Left kidney (tissue), 2 donors: ENCODE results near the gene KNDC1. TPM values are rescaled to one million over a fixed set of nuclear protein-coding genes. Genes with fewer than 3 reads are reported as not detected.

Experiments used
- DNase-seq: peaks from one replicate; pipeline ENCODE4 v3.0.0-alpha.2; 2013
- polyA plus RNA-seq: library from polyadenylated mRNA; unstranded; fragments of 120-200 nt; gene quantifications from one replicate; pipeline ENCODE4 v1.2.1, GENCODE V29; 2013; ENCODE audit not compliant: insufficient read length

The KNDC1 gene
- polyA plus RNA-seq, 1 donor = 8.3 TPM

- no peak for DNase-seq
Measured at GRCh38 chr10:133191651-133192050, 31.6 kb downstream of the KNDC1 start.

DNA sequence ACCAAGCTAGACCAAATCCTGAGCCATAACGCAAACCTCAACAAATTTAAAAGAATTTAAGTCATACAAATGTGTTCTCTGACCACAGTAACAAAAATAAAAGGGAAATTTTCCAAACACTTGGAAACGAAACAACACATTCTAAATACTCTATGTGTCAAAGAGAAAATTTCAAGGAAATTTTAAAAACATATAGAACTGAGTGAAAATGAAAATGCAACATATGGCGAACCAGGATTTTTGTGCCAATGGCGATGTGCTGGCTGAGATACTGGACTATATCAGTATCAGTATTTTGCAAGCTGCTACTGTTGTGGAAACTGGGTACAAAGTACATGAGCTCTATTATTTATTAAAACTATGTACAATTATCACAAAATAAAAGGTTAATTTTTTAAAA, 34.1 kb downstream of the KNDC1 start:
- DNase-seq = no peak

- DNase-seq = no peak
Measured at GRCh38 chr10:133195096-133195495, 35.1 kb downstream of the KNDC1 start.

DNA sequence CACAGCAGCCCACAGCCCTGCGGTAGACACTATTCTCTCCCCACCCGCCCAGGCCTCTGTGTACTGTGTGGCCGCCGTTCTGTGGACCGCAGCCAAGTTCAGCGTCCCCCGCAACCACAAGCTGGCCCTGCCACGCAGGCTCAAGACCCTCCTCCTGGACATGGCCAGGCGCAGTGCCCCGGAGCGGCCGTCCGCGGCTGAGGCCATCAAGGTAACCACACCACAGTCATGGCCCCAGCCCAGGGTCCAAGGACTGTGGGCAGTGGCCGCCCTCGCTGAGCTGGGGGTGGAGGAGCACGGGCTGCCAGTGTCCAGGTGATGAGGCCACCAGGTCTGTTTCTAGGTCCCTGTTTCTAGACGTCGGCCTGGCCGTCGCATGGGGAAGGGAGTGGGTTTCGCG, 35.6 kb downstream of the KNDC1 start:
- no peak for DNase-seq

- no peak for DNase-seq
Measured at GRCh38 chr10:133196221-133196915, 36.3 kb downstream of the KNDC1 start.

DNA sequence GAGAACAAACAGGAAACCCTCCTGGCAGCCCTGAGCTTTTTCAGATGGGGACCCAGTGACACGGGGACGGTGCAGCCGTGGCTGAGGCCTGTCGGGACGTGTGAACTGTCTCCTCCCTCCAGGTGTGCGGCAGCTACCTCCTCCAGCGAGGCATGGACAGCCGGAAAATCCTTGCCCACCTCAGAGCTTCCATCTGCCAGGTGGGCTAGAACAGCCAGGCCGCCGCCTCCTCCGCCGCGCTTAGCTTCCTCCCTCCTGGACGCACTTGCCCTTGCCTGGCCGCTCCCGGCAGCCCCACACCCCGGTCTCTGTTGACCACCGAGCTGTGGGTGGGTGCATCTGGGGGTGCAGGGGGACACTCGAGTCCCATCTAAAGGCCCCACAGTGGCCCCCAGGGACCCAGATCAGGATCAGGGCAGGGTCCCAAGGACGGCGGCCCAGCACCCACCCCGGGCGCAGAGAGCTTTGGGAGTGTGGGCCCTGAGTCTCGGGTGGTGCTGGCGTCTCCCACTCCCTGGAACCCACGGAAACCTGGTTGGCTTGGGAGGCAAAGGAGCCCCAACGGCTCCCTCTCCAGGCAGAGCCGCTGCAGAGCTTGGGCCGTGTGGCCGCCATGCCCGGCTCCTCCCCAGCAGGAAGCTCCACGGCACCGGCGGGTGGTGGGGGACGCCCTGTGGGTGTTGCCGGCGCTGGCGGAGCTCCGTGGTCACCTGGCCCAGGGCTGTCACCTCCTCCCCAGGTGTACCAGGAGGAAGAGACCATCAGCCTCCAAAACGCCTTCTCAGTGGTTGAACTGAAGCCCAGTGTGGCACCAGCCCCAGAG, 37.1 kb downstream of the KNDC1 start:
- no peak for DNase-seq

- DNase-seq = no peak
Measured at GRCh38 chr10:133197786-133198185, 37.8 kb downstream of the KNDC1 start.

DNA sequence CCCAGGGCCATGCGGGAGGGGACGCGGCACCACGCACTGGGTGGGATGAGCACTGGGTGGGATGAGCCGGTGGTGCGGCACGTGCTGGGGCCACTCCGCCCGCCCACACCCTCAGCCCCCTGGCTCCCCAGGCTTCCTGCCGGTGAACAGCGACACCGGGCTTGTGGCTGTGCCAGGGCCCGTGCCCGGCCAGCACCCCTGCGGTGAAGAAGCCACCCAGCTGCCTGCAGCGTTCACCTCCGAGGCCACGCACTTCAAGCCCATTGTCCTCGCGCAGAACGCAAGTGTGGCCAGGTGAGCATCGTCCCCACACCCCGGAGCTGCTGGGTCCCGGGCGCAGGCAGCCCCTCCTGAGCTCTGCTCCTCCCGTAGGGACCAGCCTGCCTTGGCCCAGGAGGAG, 38.2 kb downstream of the KNDC1 start:
- no peak for DNase-seq

DNA sequence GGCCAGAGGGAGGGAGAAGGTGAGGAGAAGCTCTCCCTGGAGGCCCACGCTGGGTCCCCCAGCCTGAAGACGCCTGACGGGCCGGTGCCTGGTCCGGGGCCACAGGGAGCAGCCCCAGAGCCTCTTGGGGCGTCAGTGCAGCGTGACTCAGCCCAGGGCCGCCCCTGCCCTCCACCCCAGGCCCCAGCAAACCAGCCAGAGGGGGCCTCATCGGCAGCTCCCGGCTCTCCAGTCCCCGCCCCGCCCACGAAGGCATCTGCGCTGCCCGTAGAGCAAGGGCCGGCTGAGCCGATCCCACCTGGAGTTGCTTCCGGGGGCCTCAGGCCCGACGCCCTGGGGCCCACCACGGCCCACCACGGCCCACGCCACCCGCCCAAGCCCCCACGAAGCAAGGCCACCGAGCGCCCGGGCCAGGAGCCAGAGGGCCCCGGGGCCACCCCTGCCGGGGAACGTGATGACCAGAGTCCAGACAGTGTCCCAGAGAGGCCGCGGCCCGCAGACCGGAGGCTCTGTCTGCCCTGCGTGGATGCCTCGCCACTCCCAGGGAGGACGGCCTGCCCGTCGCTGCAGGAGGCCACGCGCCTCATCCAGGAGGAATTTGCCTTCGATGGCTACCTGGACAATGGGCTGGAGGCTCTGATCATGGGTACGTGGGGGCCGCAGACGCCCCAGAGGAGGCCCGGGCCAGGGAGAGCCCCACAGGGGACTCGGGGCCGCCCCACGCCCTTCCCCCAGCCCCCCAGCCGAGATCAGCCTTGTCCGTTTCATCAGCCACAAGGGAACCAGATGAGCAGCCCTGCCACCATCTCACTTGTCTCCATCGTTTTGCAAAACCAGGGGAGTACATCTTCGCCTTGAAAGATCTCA, 38.8 kb downstream of the KNDC1 start:
- DNase-seq = no peak

- DNase-seq = no peak
Measured at GRCh38 chr10:133199488-133199885, 39.5 kb downstream of the KNDC1 start.

- DNase-seq = no peak
Measured at GRCh38 chr10:133199992-133200611, 40.1 kb downstream of the KNDC1 start.

- no peak for DNase-seq
Measured at GRCh38 chr10:133200621-133201031, 40.6 kb downstream of the KNDC1 start.

DNA sequence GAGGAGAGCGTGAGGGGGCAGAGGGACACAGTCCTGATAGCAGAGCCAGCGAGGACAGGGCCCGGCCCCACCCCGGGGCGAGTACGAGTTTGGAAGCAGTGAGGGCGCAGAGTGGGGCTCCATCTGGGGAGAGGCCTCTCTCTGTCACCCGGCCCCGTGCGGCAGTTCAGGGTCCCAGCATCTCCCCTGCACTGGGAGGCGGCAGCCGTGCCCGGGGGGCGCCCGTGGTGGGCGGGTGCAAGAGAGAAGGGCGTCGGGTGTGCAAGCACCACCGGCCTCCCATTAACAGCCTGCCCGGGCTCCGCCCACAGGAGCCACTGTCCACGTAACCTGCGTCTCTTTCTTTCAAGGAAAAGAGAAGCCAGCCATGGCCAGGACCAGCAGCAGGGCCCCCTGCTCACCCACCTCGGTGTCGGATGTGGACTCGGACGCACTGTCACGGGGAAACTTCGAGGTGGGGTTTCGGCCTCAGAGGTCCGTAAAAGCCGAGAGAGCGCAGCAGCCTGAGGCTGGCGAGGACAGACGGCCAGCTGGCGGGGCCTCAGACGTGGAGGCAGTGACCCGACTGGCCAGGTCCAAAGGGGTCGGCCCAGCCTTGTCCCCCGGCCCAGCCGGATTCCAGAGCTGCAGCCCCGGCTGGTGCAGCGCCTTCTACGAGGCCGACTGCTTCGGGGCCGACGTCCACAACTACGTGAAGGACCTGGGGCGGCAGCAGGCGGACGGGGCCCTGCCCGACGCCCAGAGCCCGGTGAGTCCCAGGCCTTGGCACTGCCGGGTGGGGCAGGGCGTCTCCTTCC, 41.3 kb downstream of the KNDC1 start:
- DNase-seq = no peak

DNA sequence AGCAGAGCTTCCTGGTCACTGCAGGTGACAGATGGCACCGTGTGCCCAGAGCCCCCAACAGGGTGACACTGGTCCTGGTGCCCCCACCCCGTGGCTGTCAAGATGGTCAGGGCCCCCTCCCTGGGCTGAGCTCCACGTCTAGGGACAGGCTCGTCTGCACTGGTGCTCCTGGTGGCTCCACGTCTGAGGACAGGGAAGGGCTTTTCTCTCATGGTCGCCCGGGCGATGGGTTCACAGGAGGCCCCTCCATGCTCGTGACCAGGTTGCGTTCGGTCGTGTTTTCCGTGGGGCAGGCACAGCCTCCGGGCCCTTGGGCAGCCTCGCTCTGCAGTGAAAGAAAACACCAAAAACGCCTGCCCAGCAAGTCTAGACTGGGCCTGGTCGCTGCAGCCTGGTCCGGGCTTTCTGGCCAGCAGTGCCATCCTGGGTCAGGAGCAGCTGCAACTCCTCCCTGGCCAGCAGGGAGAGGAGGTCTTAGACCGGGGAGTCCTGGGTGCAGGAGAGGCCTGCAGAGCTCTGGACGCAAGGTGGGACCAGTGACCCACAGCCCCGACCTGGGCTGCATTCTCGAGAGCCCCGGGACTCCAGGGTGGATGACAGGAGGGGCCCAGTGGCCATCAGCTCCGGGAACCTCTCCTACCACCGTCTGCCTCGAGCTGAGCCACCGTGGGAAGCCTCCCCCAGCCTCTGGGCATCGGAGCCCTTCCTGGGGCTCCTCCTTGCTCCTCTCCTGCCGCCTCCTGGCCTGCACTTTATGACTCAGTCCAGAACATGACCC, 42.1 kb downstream of the KNDC1 start:
- no peak for DNase-seq

GRCh38 chr10:133202778-133203651, 43.0 kb downstream of the KNDC1 start:
- no peak for DNase-seq

DNA sequence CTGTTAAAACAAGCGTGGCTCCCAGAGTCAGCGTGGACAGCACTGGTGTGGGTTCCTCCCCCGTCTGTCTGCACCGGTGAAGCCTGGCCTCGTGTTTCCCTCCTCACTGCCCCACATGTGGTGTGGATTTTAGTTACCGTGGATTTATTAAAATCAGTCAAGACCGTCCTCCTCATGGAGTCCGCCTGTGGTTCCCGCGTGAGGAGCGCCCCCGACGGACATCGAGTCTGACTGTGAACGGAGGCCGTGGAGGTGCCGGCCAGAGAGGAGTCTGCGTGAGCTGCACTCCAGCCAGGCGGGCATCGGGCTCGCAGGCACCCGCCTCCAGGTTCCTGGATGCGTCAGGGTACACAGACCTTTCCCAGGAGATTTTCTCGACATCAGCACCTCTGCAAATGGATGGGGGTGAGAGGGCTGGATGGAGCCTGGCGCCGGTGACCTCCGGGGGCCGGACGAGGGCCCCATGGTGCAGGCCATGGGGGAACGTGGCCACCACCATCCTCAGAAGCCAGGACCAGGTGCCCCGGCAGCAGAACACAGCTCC, 43.7 kb downstream of the KNDC1 start:
- DNase-seq = no peak

- no peak for DNase-seq
Measured at GRCh38 chr10:133204226-133205015, 44.4 kb downstream of the KNDC1 start.

DNA sequence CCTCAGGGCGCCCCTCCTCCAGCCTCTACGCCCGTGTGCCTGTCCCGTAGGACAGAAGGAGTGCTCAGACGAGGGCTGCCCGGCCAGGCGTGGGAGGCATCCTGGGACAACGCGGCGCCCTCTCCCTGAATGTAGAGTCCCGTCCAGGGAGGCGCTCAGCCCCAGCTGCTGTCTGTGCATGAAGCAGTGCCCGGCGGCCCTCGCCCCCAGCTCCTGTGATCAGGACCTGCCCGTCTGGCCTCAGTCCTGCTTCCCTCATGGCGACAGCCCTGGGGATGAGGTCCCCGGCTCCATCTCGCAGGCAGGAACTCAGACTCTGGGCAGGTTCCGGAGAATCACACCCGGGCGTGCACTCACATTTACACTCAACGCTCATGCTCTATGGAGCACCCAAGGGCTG, 45.1 kb downstream of the KNDC1 start:
- no peak for DNase-seq
